ENCODE data around the gene AREL1.

DNA sequence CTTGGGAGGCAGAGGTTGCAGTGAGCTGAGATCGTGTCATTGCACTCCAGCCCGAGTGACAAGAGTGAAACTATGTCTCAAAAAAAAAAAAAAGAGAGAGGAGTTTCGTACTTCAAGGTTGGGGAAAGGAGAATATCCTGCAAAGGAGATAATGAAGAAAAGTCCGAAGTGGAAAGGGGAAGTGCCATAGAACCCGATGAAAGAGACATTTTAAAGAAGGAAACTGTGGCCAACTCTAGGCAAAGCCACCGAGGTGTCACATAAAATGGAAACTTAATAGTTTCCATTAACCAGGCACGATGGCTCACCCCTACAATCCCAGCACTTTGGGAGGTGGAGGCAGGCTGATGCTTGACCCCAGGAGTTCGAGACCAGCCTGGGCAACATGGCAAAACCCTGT lies 85.8 kb downstream of the AREL1 start:
- TF ChIP-seq, protein P1, sequence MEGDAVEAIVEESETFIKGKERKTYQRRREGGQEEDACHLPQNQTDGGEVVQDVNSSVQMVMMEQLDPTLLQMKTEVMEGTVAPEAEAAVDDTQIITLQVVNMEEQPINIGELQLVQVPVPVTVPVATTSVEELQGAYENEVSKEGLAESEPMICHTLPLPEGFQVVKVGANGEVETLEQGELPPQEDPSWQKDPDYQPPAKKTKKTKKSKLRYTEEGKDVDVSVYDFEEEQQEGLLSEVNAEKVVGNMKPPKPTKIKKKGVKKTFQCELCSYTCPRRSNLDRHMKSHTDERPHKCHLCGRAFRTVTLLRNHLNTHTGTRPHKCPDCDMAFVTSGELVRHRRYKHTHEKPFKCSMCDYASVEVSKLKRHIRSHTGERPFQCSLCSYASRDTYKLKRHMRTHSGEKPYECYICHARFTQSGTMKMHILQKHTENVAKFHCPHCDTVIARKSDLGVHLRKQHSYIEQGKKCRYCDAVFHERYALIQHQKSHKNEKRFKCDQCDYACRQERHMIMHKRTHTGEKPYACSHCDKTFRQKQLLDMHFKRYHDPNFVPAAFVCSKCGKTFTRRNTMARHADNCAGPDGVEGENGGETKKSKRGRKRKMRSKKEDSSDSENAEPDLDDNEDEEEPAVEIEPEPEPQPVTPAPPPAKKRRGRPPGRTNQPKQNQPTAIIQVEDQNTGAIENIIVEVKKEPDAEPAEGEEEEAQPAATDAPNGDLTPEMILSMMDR (IDR thresholded peaks at IDR 0.05; ENCODE audit: insufficient read depth, low read depth, low read length), result no peak
- TF ChIP-seq EZH2 (IDR thresholded peaks at IDR 0.05; ENCODE audit: insufficient read depth, low read length), result no peak

Measured in astrocyte (in vitro differentiated cells and primary cell).